Effector memory CD4-positive, alpha-beta T cell (primary cell): ENCODE results near the gene SCARB1.
"Not testable (repeated sequence)": the region's sequence is repeated elsewhere in the genome, so short reads cannot be mapped to it uniquely, and the experiment has no call there.

Experiments
- DNase-seq, 3 donors: peaks; one replicate each; pipeline ENCODE4 v3.0.0-alpha.2; 2020
- H3K27ac ChIP-seq: 2 replicates; pipeline ENCODE4 v1.7.0; 2013; ENCODE audit warnings: mild to moderate bottlenecking, low read length, moderate library complexity; ENCODE audit not compliant: insufficient read depth, poor library complexity, severe bottlenecking
- H3K27me3 ChIP-seq: replicated peaks from 2 replicates; pipeline ENCODE4 v1.7.0; 2013; ENCODE audit warnings: mild to moderate bottlenecking, low read length; ENCODE audit not compliant: insufficient read depth, control insufficient read depth, poor library complexity, severe bottlenecking
- H3K36me3 ChIP-seq: 2 replicates; pipeline ENCODE4 v1.7.0; 2013; ENCODE audit warnings: mild to moderate bottlenecking, low read length, moderate library complexity; ENCODE audit not compliant: control insufficient read depth, insufficient read depth
- H3K4me1 ChIP-seq: 2 replicates; pipeline ENCODE4 v1.7.0; 2013; ENCODE audit warnings: low read length, mild to moderate bottlenecking; ENCODE audit not compliant: control insufficient read depth, insufficient read depth, poor library complexity, severe bottlenecking
- H3K4me3 ChIP-seq: 2 replicates; pipeline ENCODE4 v1.7.0; 2013; ENCODE audit warnings: low read length, low read depth, mild to moderate bottlenecking; ENCODE audit not compliant: insufficient read depth, poor library complexity, severe bottlenecking
- H3K9me3 ChIP-seq: 2 replicates; pipeline ENCODE4 v1.7.0; 2013; ENCODE audit warnings: mild to moderate bottlenecking, low read length, moderate library complexity; ENCODE audit not compliant: control insufficient read depth

SCARB1 gene

DNA sequence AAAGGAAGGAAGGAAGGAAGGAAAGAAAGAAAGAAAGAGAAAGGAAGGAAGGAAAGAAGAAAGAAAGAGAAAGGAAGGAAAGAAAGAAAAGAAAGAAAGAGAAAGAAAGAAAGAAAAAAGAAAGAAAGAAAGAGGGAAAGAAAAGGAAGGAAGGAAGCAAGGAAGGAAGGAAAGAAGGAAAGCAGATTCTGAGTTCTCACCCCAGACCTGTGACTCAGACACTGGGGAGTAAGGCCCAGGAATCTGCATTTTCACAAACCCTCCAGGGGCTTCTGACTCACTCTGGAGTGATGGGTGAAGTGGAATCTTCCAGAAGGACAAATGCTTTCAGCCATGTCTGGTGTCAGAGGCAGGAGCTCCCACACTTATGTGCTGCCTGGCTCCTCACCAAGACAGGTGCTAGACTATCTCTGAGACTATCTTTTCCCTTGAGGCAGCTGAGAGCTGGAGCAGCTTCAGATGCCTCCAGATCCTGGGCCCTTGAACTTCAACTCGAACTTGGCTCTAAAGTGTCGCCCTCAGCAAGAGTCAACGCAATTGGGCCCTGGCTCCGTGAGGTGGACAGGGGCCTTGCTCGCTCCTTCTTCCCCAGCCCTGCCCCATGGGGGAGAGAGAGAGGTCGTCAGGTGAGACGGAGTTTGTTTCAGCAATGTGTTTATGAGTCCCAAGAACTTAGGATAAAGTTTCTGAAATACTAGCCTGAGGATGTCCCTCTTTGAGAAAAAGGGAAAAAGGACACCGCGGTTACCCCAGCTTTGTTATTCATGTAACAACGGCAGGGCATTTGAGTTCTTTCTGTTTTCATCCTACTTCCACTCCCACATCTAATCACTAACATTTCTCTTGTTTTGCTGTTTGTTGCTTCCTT lies 19.8 kb upstream of the SCARB1 start:
- H3K36me3 ChIP-seq: no peaks in the 10 kb centered on the region
- DNase-seq: no peak
- H3K27me3 ChIP-seq: no peaks in the 10 kb centered on the region
- H3K27ac ChIP-seq: no peak overlapping the region
- H3K4me3 ChIP-seq: no peak overlapping the region
- no peaks in the 10 kb centered on the region for H3K9me3 ChIP-seq
- H3K4me1 ChIP-seq: peaks cover 4% of the 10 kb centered on the region

DNA sequence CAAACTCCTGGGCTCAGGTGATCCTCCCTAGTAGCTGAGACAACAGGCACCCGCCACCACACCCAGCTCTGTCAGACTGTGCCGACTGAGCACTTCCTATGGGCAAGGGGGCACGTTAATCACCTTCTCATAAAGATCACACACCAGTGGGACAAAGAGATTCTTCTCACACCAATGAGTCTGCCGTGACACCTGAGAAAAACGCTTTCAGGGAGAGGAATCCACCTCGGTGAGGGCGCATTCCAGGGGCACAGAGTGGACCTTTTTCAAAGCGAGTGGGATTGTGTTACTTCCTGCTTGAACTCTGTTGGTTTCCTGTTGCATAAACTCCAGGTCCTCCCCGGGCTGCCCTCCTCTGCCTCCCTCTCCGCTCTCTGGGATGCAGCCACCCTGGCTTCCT lies 17.5 kb upstream of the SCARB1 start:
- H3K4me1 ChIP-seq: peaks cover 4% of the 10 kb centered on the region
- no peak overlapping the region for H3K27ac ChIP-seq
- no peak for DNase-seq
- no peaks in the 10 kb centered on the region for H3K9me3 ChIP-seq
- H3K36me3 ChIP-seq: no peaks in the 10 kb centered on the region
- no peaks in the 10 kb centered on the region for H3K27me3 ChIP-seq
- no peak overlapping the region for H3K4me3 ChIP-seq

DNA sequence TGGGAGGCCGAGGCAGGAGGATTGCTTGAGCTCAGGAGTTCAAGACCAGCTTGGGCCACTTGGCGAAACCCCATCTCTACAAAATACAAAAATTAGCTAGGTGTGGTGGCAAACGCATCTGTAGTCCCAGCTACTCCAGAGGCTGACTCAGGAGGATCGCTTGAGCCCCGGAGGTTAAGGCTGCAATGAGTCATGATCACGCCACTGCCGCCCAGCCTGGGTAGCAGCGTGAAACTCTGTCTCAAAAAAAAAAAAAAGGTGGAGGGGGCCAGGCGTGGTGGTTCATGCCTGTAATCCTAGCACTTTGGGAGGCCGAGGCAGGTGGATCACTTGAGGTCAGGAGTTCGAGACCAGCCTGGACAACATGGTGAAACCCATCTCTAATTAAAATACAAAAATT lies 16.7 kb upstream of the SCARB1 start:
- not testable (repeated sequence) for H3K9me3 ChIP-seq, DNase-seq, H3K4me1 ChIP-seq

DNA sequence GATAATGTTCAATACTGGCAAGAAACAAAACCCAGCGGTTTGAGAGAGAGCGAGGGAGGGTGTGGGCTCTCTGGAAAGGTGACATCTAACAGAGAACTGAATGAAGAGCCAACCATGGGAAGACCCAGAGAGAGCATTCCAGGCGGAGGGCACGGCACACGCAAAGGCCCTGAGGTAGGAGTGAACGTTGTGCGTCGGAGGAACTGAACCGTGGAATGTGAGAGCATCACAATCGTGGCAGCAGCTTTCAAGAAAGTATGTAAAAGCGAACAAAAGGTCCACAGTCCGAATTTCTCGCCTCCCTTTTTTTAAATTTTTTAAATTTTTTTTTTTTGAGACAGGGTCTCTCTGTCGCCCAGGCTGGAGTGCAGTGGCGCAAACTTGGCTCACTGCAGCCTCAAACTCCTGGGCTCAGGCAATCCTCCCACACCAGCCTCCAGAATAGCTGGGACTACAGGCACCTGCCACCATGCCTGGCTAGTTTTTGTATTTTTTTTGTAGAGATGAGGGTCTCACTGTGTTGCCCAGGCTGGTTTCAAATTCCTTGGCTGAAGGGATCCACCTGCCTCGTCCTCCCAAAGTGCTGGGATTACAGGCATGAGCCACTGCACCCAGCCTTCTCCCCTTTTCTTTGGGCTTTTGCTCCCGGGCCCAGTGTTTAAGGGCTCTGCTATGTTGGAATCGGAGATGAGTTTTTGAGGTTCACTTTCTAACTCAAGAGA lies 15.3 kb upstream of the SCARB1 start:
- Histone ChIP-seq H3K27ac (no peak overlapping the region), H3K4me3 (no peak overlapping the region), H3K4me1 (peaks cover 4% of the 10 kb centered on the region), H3K9me3 (no peaks in the 10 kb centered on the region), H3K27me3 (no peaks in the 10 kb centered on the region), H3K36me3 (no peaks in the 10 kb centered on the region)
- no peak for DNase-seq

More for the DNA sequence above, 16.7 kb upstream of the SCARB1 start:
- not testable (repeated sequence) for H3K4me3 ChIP-seq, H3K36me3 ChIP-seq, H3K27ac ChIP-seq, H3K27me3 ChIP-seq

DNA sequence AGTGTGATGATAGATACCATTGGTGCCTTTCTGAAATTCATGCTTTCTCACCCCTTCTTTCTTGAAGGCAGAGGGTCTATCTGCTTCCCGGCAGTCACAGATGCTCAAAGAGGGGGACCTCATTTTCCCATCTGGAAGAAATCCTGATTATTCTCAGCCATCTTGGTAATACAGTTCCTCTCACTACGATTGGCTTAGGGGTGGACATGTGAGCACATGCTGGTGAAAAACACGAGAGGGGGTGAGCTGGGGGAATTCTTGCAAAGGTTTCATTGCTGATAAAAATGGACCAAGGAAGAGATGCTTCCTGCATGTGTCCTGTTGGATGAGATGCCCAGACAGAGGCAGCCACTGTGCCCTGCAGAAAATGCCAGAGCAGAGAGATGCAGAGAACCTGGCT lies 13.8 kb upstream of the SCARB1 start:
- Histone ChIP-seq H3K4me1 (peaks cover 4% of the 10 kb centered on the region), H3K27ac (no peak overlapping the region), H3K36me3 (no peaks in the 10 kb centered on the region), H3K27me3 (no peaks in the 10 kb centered on the region), H3K4me3 (no peak overlapping the region), H3K9me3 (no peaks in the 10 kb centered on the region)
- no peak for DNase-seq

DNA sequence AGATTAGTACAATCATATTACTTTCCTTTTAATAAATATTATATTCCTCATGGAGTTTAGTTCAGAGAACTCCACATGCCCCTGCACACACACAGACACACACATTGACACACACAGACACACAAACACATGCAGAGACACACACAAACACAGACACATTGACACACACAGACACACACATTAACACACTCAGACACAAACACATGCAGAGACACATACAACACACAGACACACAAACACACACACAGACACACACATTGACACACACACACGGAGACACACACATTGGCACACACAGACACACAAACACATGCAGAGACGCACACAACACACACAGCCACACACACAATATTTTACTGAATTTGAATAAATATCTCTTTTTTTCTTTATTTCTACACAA lies 12.5 kb upstream of the SCARB1 start:
- H3K36me3 ChIP-seq: no peaks in the 10 kb centered on the region
- H3K9me3 ChIP-seq: no peaks in the 10 kb centered on the region
- DNase-seq: no peak
- H3K27me3 ChIP-seq: no peaks in the 10 kb centered on the region
- H3K27ac ChIP-seq: no peak overlapping the region
- peaks cover 2% of the 10 kb centered on the region for H3K4me1 ChIP-seq
- no peak overlapping the region for H3K4me3 ChIP-seq

DNA sequence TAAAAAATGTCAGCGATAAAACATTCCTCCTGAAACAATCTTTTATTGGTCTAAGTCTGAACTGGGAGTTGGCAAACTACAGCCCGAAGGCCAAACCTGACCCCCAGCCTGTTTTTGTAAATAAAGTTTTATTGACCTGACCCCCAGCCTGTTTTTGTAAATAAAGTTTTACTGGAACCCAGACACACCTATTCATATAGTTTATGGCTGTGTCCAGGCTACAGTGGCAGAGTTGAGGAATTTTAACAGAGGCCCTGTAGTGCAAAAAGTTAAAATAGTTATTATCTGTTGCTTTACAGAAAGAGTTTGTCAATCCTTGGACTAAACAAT lies 12.1 kb upstream of the SCARB1 start:
- Histone ChIP-seq H3K4me1 (no peaks in the 10 kb centered on the region), H3K9me3 (no peaks in the 10 kb centered on the region), H3K36me3 (no peaks in the 10 kb centered on the region), H3K27me3 (no peaks in the 10 kb centered on the region), H3K27ac (no peak overlapping the region), H3K4me3 (no peak overlapping the region)
- no peak for DNase-seq

DNA sequence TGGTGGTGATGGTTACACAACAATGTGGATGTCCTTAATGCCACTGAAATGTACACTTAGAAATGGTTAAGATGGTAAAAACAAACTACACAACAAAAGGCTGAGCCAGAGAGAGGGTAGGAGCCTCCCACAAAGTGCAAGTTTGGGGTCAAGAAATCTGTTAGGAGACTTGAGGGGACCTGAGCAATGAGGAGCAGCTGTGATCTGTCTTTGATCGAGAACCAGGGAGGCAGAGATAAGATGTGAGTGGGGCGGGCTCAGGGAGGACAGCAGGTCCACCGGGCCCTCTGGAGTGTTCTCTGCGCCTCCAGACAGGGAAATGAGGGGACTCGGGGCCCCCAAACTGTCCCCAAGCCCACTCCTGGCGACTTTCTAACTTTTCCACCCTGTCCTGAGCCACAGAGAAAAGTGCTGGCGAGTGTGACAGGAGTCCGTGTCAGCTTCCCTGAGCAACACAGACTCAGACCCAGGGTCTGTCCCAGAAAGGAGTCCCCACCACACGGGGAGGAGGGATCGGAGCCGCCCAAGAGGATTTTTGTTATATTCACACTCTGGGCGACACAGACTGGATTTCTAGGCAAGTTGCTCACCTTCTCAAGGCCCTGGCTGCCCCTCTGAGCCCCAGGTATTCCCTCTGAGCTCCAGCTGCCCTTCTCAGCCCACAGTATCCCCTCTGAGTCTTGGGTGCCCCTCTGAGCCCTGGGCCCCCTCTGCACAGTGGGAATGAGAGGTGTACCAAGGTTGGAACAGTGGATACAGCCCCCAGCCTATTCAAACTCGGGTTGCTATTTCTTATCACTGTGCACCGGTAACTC lies 11.5 kb upstream of the SCARB1 start:
- H3K4me3 ChIP-seq: no peak overlapping the region
- DNase-seq: no peak
- H3K4me1 ChIP-seq: no peaks in the 10 kb centered on the region
- no peaks in the 10 kb centered on the region for H3K27me3 ChIP-seq
- no peaks in the 10 kb centered on the region for H3K36me3 ChIP-seq
- no peak overlapping the region for H3K27ac ChIP-seq
- H3K9me3 ChIP-seq: no peaks in the 10 kb centered on the region

DNA sequence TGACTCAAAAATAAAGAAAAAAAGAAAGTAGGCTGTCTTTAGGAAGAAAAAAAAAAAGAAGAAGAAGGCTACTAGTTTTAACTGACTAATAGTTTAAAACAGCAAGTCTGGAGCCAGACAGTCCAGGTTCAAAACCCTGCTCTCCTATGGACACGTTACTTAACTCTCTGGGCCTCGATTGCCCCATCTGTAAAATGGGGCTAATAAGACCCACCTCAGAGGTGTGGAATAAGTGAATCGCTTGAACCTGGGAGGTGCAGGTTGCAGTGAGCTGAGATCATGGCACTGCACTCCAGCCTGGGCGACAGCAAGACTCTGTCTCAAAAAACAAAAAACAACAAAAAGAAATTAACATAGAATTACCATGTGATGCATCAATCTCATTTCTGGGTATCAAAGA lies 10.5 kb upstream of the SCARB1 start:
- Histone ChIP-seq H3K36me3 (no peaks in the 10 kb centered on the region), H3K4me1 (no peaks in the 10 kb centered on the region), H3K27ac (no peak overlapping the region), H3K9me3 (no peaks in the 10 kb centered on the region), H3K27me3 (no peaks in the 10 kb centered on the region), H3K4me3 (no peak overlapping the region)
- DNase-seq: no peak
